Cardiac fibroblast (primary cell): ENCODE results near the gene NNT.

ENCODE experiments used
- DNase-seq, 2 donors: peaks; one replicate each; pipeline versions ENCODE4 v3.0.0 to v3.0.0-alpha.2; 2010; ENCODE audit warnings: low read depth in 2 of 2
- H3K4me3 ChIP-seq, 2 donors: replicated peaks in 1 of 2; 1 replicate in 1 of 2; 2 replicates in 1 of 2; pipeline ENCODE4 v1.5.1; 2011; ENCODE audit warnings: low read depth in 2 of 2, low read length in 2 of 2, mild to moderate bottlenecking in 2 of 2, moderate library complexity in 1 of 2
- TF ChIP-seq, protein P1 (sequence below): IDR thresholded peaks from one replicate; pipeline ENCODE4 v1.5.1; 2011; ENCODE audit warnings: low read depth, mild to moderate bottlenecking, low read length, inconsistent platforms

Gene NNT

GRCh38 chr5:43561356-43561755, 41.6 kb upstream of the NNT start:
- DNase-seq, result peak in 1 of 2 donors; percentile 79
- TF ChIP-seq, protein P1, sequence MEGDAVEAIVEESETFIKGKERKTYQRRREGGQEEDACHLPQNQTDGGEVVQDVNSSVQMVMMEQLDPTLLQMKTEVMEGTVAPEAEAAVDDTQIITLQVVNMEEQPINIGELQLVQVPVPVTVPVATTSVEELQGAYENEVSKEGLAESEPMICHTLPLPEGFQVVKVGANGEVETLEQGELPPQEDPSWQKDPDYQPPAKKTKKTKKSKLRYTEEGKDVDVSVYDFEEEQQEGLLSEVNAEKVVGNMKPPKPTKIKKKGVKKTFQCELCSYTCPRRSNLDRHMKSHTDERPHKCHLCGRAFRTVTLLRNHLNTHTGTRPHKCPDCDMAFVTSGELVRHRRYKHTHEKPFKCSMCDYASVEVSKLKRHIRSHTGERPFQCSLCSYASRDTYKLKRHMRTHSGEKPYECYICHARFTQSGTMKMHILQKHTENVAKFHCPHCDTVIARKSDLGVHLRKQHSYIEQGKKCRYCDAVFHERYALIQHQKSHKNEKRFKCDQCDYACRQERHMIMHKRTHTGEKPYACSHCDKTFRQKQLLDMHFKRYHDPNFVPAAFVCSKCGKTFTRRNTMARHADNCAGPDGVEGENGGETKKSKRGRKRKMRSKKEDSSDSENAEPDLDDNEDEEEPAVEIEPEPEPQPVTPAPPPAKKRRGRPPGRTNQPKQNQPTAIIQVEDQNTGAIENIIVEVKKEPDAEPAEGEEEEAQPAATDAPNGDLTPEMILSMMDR, result no peak
- no peak overlapping the region for H3K4me3 ChIP-seq

DNA sequence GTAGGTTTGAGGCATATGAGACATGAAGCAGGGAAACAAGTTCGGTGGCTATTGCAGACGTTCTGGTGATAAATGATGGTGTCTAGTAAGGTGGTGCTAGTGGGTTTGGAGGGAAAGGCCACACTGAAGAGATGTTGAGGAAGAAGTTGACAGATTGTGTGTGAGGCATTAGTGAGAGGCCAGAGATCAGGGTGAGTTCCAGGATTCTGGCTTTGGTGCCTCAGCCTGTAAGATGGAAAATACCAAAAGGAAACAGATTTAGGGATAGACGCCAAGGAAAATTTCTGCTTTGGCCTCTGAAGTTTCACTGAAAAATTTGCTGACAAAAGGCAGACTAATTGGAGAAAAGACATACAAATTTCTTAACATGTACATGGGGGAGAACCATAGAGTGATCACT, 39.7 kb upstream of the NNT start:
- H3K4me3 ChIP-seq, result no peak overlapping the region
- DNase-seq, result peak in 1 of 2 donors; percentile 37
- TF ChIP-seq, protein P1, result no peak

GRCh38 chr5:43564289-43564850, 38.6 kb upstream of the NNT start:
- no peak overlapping the region for H3K4me3 ChIP-seq
- DNase-seq, result no peak
- TF ChIP-seq, protein P1, result no peak

DNA sequence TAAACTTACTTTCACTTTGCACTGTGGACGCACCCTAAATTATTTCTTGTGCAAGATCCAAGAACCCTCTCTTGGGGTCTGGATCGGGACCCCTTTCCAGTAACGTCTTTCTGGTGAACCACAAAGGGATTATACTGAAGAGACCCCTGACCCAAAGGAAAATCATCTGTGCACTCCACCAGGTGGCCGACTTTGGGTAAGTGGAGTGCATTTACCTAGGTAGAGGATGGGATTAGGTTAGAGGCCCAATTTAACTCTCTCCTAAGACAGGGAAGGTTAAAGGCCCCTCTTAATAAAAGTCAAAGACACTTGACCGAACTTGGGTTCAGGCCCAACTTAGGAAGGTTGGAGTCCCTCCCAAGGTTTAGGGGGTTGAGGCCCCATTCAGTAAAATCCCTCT, 37.9 kb upstream of the NNT start:
- DNase-seq, result no peak
- TF ChIP-seq, protein P1, result no peak
- H3K4me3 ChIP-seq, result no peak overlapping the region

DNA sequence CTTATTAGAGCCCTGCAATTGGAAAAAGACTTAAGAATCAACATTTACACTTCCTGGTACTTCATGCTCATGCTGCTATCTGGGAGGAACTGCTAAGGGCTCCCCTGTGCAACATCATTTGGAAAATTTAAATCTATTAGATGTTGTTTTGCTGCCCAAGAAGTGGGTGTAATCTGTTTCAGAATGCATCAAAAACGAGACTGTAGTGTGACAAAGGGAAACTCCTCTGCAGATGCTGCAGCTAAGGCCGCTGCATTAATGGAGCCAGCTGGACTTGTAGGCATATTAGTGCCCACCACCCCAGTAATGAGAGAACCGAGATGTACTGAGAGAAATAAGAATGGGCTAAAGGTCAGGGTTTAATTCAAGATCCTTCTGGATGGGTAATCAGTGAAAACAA, 35.0 kb upstream of the NNT start:
- DNase-seq, result no peak
- TF ChIP-seq, protein P1, result no peak
- H3K4me3 ChIP-seq, result no peak overlapping the region

DNA sequence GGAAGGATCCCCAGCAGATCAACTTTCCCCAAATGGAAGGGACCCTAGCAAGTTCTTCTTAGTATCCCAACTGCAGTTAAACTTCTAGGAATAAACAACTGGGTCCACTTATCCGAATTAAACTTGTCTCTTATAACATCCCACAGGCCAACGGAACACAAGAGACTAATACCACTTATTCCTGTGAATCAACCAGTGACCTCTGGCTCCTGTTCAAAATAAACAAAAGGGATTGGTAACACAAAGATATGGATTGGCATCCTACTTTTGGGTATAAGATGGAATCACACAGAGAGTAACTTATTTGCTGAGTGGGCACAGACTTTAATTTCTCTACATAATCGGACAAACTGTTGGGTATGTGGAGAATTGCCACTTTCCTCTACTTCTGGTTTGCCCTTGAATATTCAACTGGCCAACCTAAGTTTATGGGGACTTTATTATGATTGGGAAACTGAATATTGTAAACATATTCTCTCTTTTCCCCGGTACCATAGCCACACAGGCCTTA, 33.7 kb upstream of the NNT start:
- H3K4me3 ChIP-seq, result no peak overlapping the region
- no peak for DNase-seq
- TF ChIP-seq, protein P1, result no peak
